ENCODE results near the gene PSME2. TPM values are rescaled to one million over a fixed set of nuclear protein-coding genes. Genes with fewer than 3 reads are reported as not detected.
A peak's percentile ranks its signal among the peaks of the same experiment; 100 is the strongest.

Gene PSME2
- total RNA-seq, 1 experiment from 2014 or later: 142 TPM

GRCh38 chr14:24194873-24195185, 48.4 kb upstream of the PSME2 start:
- H3K4me1 ChIP-seq: 0 out of 2 replicates have a peak, but pooled peaks cover 9% of the 10 kb centered on the region
- ChIA-PET CTCF (interaction anchor here (1.0 kb wide), 1 partner anchor 48 kb away, joined by 3 read pairs; the partner anchor contains the start of gene PSME2), POLR2A (interaction anchor here (1.3 kb wide), 1 partner anchor 48 kb away, joined by 14 read pairs; the partner anchor contains the start of genes PSME2 and RNF31)
- Mint-ChIP-seq H3K4me1 (ENCODE audit: low read depth, unreplicated experiment) (peaks cover 11% of the 10 kb centered on the region), H3K36me3 (ENCODE audit: insufficient read depth, unreplicated experiment) (peaks cover 55% of the 10 kb centered on the region), H3K27ac (ENCODE audit: unreplicated experiment) (peak overlapping the region; percentile 88), H3K9me3 (ENCODE audit: unreplicated experiment) (no peaks in the 10 kb centered on the region), H3K4me3 (ENCODE audit: unreplicated experiment) (peak overlapping the region; percentile 84), H3K27me3 (ENCODE audit: insufficient read depth, unreplicated experiment) (no peaks in the 10 kb centered on the region)
- no peaks in the 10 kb centered on the region for H3K36me3 ChIP-seq (ENCODE audit: control insufficient read depth, insufficient read depth, low read length)
- H3K27me3 ChIP-seq (replicated peaks; ENCODE audit: control insufficient read depth, insufficient read depth, low read length): no peaks in the 10 kb centered on the region
- peak overlapping the region; percentile 95 for H3K4me3 ChIP-seq (ENCODE audit: low read depth, low read length)
- H3K9me3 ChIP-seq: no peaks in the 10 kb centered on the region
- no peak for TF ChIP-seq CTCF (IDR thresholded peaks at IDR 0.05; ENCODE audit: insufficient read depth in 1 of 2, low read depth in 1 of 2, low read length in 1 of 2, severe bottlenecking in 1 of 2, unreplicated experiment in 1 of 2)
- BruUV-seq (replicated peaks): TSS peak; percentile 36
- no peak for DNase-seq
- intact Hi-C loops (cut with micrococcal nuclease; ENCODE audit: unreplicated experiment): loop anchor here (1.0 kb wide), 2 partner anchors 18 to 34 kb away; partner anchors contain the start of genes CHMP4A and IRF9

- no peak for TF ChIP-seq CTCF (IDR thresholded peaks at IDR 0.05; ENCODE audit: insufficient read depth in 1 of 2, low read depth in 1 of 2, low read length in 1 of 2, severe bottlenecking in 1 of 2, unreplicated experiment in 1 of 2)
- Mint-ChIP-seq H3K9me3 (ENCODE audit: unreplicated experiment) (no peaks in the 10 kb centered on the region), H3K36me3 (ENCODE audit: insufficient read depth, unreplicated experiment) (peaks cover 50% of the 10 kb centered on the region), H3K4me3 (ENCODE audit: unreplicated experiment) (peak overlapping the region; percentile 84), H3K27me3 (ENCODE audit: insufficient read depth, unreplicated experiment) (no peaks in the 10 kb centered on the region), H3K27ac (ENCODE audit: unreplicated experiment) (peak overlapping the region; percentile 88), H3K4me1 (ENCODE audit: low read depth, unreplicated experiment) (peaks cover 13% of the 10 kb centered on the region)
- CTCF ChIA-PET: interaction anchor here (1.0 kb wide), 1 partner anchor 48 kb away, joined by 3 read pairs; the partner anchor contains the start of gene PSME2
- intact Hi-C loops (cut with micrococcal nuclease; ENCODE audit: unreplicated experiment): no loop called here
- BruUV-seq (replicated peaks): no TSS peak
- Histone ChIP-seq H3K27me3 (replicated peaks; ENCODE audit: control insufficient read depth, insufficient read depth, low read length) (no peaks in the 10 kb centered on the region), H3K4me1 (0 out of 2 replicates have a peak, but pooled peaks cover 9% of the 10 kb centered on the region), H3K9me3 (no peaks in the 10 kb centered on the region), H3K36me3 (ENCODE audit: control insufficient read depth, insufficient read depth, low read length) (no peaks in the 10 kb centered on the region), H3K4me3 (ENCODE audit: low read depth, low read length) (peak overlapping the region; percentile 95)
- no peak for DNase-seq
- POLR2A ChIA-PET: no interaction called here
Observed at GRCh38 chr14:24194186-24194872, 47.9 kb upstream of the PSME2 start.

- Histone ChIP-seq H3K36me3 (ENCODE audit: control insufficient read depth, insufficient read depth, low read length) (no peaks in the 10 kb centered on the region), H3K27me3 (replicated peaks; ENCODE audit: control insufficient read depth, insufficient read depth, low read length) (no peaks in the 10 kb centered on the region), H3K4me3 (ENCODE audit: low read depth, low read length) (no peak overlapping the region), H3K9me3 (no peaks in the 10 kb centered on the region), H3K4me1 (0 out of 2 replicates have a peak, but pooled peaks cover 9% of the 10 kb centered on the region)
- Mint-ChIP-seq H3K27ac (ENCODE audit: unreplicated experiment) (no peak overlapping the region), H3K9me3 (ENCODE audit: unreplicated experiment) (no peaks in the 10 kb centered on the region), H3K36me3 (ENCODE audit: insufficient read depth, unreplicated experiment) (peaks cover 51% of the 10 kb centered on the region), H3K27me3 (ENCODE audit: insufficient read depth, unreplicated experiment) (no peaks in the 10 kb centered on the region), H3K4me3 (ENCODE audit: unreplicated experiment) (no peak overlapping the region), H3K4me1 (ENCODE audit: low read depth, unreplicated experiment) (peaks cover 7% of the 10 kb centered on the region)
- BruUV-seq (replicated peaks): no TSS peak
- intact Hi-C loops (cut with micrococcal nuclease; ENCODE audit: unreplicated experiment): no loop called here
- ChIA-PET CTCF (no interaction called here), POLR2A (no interaction called here)
- no peak for DNase-seq
- no peak for TF ChIP-seq CTCF (IDR thresholded peaks at IDR 0.05; ENCODE audit: insufficient read depth in 1 of 2, low read depth in 1 of 2, low read length in 1 of 2, severe bottlenecking in 1 of 2, unreplicated experiment in 1 of 2)
Observed at GRCh38 chr14:24192933-24193332, 46.5 kb upstream of the PSME2 start.
